ENCODE measurements around the gene CRY1.

DNA sequence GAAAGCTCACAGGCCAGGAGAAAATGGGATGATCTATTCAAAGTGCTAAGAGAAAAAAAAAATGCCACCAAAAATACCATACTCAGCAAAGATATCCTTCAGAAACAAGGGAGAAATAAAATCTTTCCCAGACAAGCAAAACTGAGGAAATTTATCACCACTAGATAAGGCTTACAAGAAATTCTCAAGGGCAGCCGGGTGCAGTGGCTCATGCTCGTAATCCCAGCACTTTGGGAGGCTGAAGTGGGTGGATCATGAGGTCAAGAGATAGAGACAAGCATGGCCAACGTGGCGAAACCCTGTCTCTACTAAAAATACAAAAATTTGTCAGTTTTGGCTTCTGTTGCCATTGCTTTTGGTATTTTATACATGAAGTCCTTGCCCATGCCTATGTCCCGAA is 48.2 kb downstream of the CRY1 start:
- TF ChIP-seq SMAD3 (CRISPR knock-in tag; IDR thresholded peaks at IDR 0.05; ENCODE audit: borderline replicate concordance), result no peak
- TF ChIP-seq ZNF232 (CRISPR knock-in tag; IDR thresholded peaks at IDR 0.05), result no peak
- no peak for TF ChIP-seq ZNF138 (CRISPR knock-in tag; conservative IDR thresholded peaks at IDR 0.05)
- TF ChIP-seq, protein P1, sequence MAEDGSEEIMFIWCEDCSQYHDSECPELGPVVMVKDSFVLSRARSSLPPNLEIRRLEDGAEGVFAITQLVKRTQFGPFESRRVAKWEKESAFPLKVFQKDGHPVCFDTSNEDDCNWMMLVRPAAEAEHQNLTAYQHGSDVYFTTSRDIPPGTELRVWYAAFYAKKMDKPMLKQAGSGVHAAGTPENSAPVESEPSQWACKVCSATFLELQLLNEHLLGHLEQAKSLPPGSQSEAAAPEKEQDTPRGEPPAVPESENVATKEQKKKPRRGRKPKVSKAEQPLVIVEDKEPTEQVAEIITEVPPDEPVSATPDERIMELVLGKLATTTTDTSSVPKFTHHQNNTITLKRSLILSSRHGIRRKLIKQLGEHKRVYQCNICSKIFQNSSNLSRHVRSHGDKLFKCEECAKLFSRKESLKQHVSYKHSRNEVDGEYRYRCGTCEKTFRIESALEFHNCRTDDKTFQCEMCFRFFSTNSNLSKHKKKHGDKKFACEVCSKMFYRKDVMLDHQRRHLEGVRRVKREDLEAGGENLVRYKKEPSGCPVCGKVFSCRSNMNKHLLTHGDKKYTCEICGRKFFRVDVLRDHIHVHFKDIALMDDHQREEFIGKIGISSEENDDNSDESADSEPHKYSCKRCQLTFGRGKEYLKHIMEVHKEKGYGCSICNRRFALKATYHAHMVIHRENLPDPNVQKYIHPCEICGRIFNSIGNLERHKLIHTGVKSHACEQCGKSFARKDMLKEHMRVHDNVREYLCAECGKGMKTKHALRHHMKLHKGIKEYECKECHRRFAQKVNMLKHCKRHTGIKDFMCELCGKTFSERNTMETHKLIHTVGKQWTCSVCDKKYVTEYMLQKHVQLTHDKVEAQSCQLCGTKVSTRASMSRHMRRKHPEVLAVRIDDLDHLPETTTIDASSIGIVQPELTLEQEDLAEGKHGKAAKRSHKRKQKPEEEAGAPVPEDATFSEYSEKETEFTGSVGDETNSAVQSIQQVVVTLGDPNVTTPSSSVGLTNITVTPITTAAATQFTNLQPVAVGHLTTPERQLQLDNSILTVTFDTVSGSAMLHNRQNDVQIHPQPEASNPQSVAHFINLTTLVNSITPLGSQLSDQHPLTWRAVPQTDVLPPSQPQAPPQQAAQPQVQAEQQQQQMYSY (CRISPR knock-in tag; IDR thresholded peaks at IDR 0.05), result no peak
- no peak for TF ChIP-seq ETV6 (CRISPR knock-in tag; IDR thresholded peaks at IDR 0.05)
- TF ChIP-seq, protein P2, sequence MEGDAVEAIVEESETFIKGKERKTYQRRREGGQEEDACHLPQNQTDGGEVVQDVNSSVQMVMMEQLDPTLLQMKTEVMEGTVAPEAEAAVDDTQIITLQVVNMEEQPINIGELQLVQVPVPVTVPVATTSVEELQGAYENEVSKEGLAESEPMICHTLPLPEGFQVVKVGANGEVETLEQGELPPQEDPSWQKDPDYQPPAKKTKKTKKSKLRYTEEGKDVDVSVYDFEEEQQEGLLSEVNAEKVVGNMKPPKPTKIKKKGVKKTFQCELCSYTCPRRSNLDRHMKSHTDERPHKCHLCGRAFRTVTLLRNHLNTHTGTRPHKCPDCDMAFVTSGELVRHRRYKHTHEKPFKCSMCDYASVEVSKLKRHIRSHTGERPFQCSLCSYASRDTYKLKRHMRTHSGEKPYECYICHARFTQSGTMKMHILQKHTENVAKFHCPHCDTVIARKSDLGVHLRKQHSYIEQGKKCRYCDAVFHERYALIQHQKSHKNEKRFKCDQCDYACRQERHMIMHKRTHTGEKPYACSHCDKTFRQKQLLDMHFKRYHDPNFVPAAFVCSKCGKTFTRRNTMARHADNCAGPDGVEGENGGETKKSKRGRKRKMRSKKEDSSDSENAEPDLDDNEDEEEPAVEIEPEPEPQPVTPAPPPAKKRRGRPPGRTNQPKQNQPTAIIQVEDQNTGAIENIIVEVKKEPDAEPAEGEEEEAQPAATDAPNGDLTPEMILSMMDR (IDR thresholded peaks at IDR 0.05), result no peak
- TF ChIP-seq, protein P3, sequence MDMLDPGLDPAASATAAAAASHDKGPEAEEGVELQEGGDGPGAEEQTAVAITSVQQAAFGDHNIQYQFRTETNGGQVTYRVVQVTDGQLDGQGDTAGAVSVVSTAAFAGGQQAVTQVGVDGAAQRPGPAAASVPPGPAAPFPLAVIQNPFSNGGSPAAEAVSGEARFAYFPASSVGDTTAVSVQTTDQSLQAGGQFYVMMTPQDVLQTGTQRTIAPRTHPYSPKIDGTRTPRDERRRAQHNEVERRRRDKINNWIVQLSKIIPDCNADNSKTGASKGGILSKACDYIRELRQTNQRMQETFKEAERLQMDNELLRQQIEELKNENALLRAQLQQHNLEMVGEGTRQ (CRISPR knock-in tag; IDR thresholded peaks at IDR 0.05), result no peak
- no peak for TF ChIP-seq NR2C2 (CRISPR knock-in tag; IDR thresholded peaks at IDR 0.05)
- TF ChIP-seq ZBTB21 (CRISPR knock-in tag; IDR thresholded peaks at IDR 0.05; ENCODE audit: borderline replicate concordance), result no peak

Data from WTC11 (cell line).